Measurements from ENCODE around the gene PRKAG2. TPM values are rescaled to one million over a fixed set of nuclear protein-coding genes. Genes with fewer than 3 reads are reported as not detected.

Gene PRKAG2
- total and polyA plus RNA-seq, 2 of the 8 experiments (the other 6 are each of a cell fraction or from before 2014, with no cell fraction given), result 7.5 to 18.1 TPM

GRCh38 chr7:151833691-151834090 is 43.2 kb downstream of the PRKAG2 start:
- TF ChIP-seq CTCF (IDR thresholded peaks at IDR 0.05; ENCODE audit: control extremely low read depth in 1 of 3, insufficient read depth in 1 of 3, low read depth in 1 of 3, low read length in 3 of 3), result peak in 1 of 3 experiments; percentile 34; a peak in 1 of 4 replicates
- no peak for TF ChIP-seq SAP30 (IDR thresholded peaks at IDR 0.05; ENCODE audit: insufficient read depth, insufficient replicate concordance, low read length)
- TF ChIP-seq JUND (IDR thresholded peaks at IDR 0.05; ENCODE audit: low read length), result no peak
- TF ChIP-seq CREB1 (IDR thresholded peaks at IDR 0.05), result no peak
- FAIRE-seq (no peak), DNase-seq (ENCODE audit: low read depth in 1 of 2, low spot score in 2 of 2) (no peak)
- Histone ChIP-seq H3K36me3 (ENCODE audit: control insufficient read depth in 2 of 4, insufficient read depth in 4 of 4, low read length in 3 of 4) (no peaks in the 10 kb centered on the region), H4K8ac (ENCODE audit: extremely low read depth, insufficient read depth, low read length) (no peak overlapping the region), H3K9me3 (ENCODE audit: insufficient read depth in 2 of 2, low read depth in 1 of 2, low read length in 1 of 2) (no peaks in the 10 kb centered on the region), H2BK120ac (replicated peaks; ENCODE audit: low read depth, low read length) (no peak overlapping the region), H2AK5ac (ENCODE audit: low read depth, low read length) (no peak overlapping the region), H3K23ac (ENCODE audit: insufficient read length) (no peak overlapping the region), H3K14ac (ENCODE audit: insufficient read length) (no peak overlapping the region), H2BK12ac (ENCODE audit: low read depth, low read length) (no peak overlapping the region), H3K4ac (replicated peaks; ENCODE audit: insufficient read length, low read depth, low read length) (no peak overlapping the region), H4K20me1 (replicated peaks in 1 of 2; ENCODE audit: control insufficient read depth in 1 of 2, insufficient read depth in 2 of 2, low read length in 2 of 2) (no peaks in the 10 kb centered on the region), H3K4me1 (replicated peaks in 1 of 4; ENCODE audit: control insufficient read depth in 3 of 4, insufficient read depth in 4 of 4, low read length in 3 of 4) (peaks cover 0 to 21% (median 4%) of the 10 kb centered on the region in 4 experiments; a peak in 4 of 7 replicates), H3K79me2 (ENCODE audit: control insufficient read depth in 1 of 2, insufficient read depth in 2 of 2, low read length in 2 of 2) (no peaks in the 10 kb centered on the region), H4K5ac (ENCODE audit: insufficient read length, low read depth, low read length) (no peak overlapping the region), H2BK5ac (ENCODE audit: low read depth, low read length) (no peak overlapping the region), H3K4me3 (ENCODE audit: extremely low read depth in 1 of 4, insufficient read depth in 2 of 4, low read depth in 3 of 4, low read length in 4 of 4) (no peak overlapping the region), H3K9ac (replicated peaks in 1 of 4; ENCODE audit: extremely low read depth in 1 of 4, low read depth in 3 of 4, low read length in 3 of 4) (no peak overlapping the region), H4K91ac (replicated peaks; ENCODE audit: insufficient read length, low read length) (no peak overlapping the region), H3K27ac (ENCODE audit: low read depth, low read length) (no peak overlapping the region), H3K79me1 (ENCODE audit: low read depth, low read length) (no peaks in the 10 kb centered on the region), H3K4me2 (ENCODE audit: insufficient read depth in 1 of 2, low read depth in 2 of 2, low read length in 2 of 2) (no peak overlapping the region), H3K18ac (ENCODE audit: extremely low read depth, low read length) (no peak overlapping the region), H2AFZ (ENCODE audit: low read length) (no peak overlapping the region), H3K23me2 (ENCODE audit: low read depth, low read length) (no peaks in the 10 kb centered on the region), H3K56ac (replicated peaks; ENCODE audit: insufficient read length, low read depth, low read length) (no peak overlapping the region), H3K27me3 (replicated peaks in 1 of 4; ENCODE audit: control insufficient read depth in 3 of 4, extremely low read depth in 1 of 4, insufficient read depth in 3 of 4, low read length in 3 of 4) (no peaks in the 10 kb centered on the region), H2BK20ac (ENCODE audit: low read length) (no peak overlapping the region), H2BK15ac (ENCODE audit: low read length) (no peak overlapping the region)
- ChIA-PET POLR2A (ENCODE audit: partially characterized antibody) (no interaction called here), CTCF (ENCODE audit: partially characterized antibody) (no interaction called here)
- 86% methylated on average over 7 of the region's 7 CpGs; no CpG with 5 or more reads in 1 of the 2 experiments for WGBS, 2 experiments (ENCODE audit: extremely low coverage in 1 of 2, insufficient coverage in 1 of 2, insufficient read length in 1 of 2, insufficient replicate concordance in 2 of 2, low coverage in 1 of 2, low lambda C conversion rate in 2 of 2, missing lambda C conversion rate in 1 of 2)

All from H1 (cell line).